Stimulated activated CD4-positive, alpha-beta T cell treated with anti-CD3 and anti-CD28 coated beads, Interleukin-12 subunit alpha, Interleukin-12 subunit beta, amount 100 ng/mL, for 4 hours (primary cell): ENCODE results near the gene DYNC1LI1.

Source experiments
- DNase-seq: peaks from one replicate; pipeline ENCODE4 v3.0.0-alpha.2; 2020

DYNC1LI1 gene

DNA sequence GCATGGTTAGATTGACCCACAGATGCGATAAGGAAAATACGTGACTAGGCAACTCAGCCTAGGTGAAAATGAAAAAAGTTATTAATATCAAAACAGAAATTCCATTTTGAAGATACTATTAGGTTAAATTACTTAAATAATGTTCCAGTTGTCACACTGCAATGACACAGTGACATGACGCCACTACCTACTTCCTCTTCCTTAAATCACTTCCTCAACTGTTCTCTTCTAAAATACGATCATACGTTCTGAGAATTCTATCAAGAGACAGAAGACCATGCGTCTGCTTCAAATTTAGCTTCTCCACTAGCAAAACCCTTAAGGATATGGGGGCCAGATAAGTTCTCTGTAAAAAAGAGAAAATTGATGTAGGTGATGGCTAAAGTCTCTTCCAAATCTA, 86.2 kb downstream of the DYNC1LI1 start:
- no peak for DNase-seq

DNA sequence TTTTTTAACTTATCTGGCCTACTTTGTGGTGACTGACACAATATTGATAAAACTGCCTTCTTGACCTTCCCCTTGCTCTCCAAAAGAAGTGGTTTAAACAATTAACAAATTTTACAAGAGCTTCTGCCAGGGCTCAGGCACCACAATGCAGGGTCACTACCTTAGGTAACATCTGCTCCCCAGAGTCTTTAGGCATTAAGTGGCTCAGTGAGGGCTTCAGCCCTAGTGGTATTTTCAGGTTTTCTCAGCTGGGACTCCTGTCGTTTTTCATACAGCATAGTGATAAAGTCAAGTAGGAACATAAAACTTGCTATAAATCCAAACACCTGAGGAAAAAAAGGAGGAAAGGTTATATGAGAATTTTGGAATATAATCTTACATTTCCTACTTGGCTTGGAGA, 86.9 kb downstream of the DYNC1LI1 start:
- no peak for DNase-seq

DNA sequence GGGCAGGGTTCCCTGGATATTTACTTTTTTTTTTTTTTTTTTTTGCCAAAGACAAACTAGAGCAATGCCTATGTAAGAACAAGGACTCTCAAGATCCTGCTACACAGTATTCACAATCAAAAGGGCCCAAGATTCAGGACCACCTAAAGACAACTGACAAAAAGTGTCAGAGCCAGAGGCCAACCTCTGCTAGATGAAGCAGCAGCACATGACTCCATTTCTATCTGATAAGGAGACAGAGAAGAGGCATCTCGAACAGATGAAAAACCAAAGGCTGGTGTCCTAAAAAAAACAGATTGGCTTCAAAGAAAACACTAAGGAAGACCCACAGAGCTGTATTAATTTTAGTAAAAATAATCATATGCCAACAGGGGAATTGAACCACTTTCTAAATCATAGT, 88.0 kb downstream of the DYNC1LI1 start:
- no peak for DNase-seq

GRCh38 chr3:32481791-32482631, 88.6 kb downstream of the DYNC1LI1 start:
- DNase-seq: no peak

DNA sequence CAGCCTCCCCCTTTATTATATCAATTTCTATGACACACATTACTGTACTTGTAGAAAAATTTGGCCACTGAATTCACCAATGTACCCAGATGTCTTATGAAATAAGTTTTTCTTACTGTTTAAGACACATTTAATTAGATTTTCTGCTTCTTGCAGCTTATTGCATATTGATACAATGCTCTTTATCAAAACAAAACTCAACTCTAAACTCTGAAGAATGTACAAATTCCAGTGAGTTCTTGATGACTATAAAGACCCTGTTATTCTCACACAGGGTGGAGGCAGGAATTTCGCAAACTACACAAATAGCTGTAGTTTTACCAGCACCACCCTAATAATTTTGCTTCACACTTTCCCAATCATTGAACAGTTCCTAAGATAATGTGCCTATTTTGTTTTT, 90.1 kb downstream of the DYNC1LI1 start:
- no peak for DNase-seq
